AG10803 (cell line): ENCODE measurements around the gene TIGAR.

Experiments used
- DNase-seq: peaks from one replicate; pipeline ENCODE4 v3.0.0; 2010; ENCODE audit warnings: low read depth
- H3K4me3 ChIP-seq: 2 replicates; pipeline ENCODE4 v1.5.1; 2011; ENCODE audit warnings: mild to moderate bottlenecking, low read length, control low read depth
- TF ChIP-seq, protein P1 (sequence below): conservative IDR thresholded peaks from 2 replicates; pipeline ENCODE4 v1.5.1; 2011; ENCODE audit warnings: mild to moderate bottlenecking, low read length, control low read depth, inconsistent platforms

The TIGAR gene

DNA sequence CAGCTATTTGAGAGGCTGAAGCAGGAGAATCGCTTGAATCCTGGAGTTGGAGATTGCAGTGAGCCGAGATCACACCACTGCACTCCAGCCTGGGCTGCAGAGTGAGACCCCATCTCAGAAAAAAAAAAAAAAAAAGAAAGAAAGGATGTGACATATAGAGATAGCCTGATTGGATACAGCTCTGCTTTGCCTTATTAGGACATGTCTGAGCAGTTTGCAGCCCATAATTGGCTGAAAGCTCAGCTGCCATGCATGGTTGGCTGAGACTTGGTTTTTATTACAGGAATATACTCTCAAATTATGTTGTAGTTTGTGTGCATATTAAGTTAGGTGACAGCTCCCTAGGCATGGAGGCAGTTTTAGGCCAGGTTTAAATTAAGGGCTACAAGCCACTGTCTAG lies 6.3 kb downstream of the TIGAR start:
- H3K4me3 ChIP-seq, result no peak overlapping the region
- DNase-seq, result no peak
- TF ChIP-seq, protein P1, sequence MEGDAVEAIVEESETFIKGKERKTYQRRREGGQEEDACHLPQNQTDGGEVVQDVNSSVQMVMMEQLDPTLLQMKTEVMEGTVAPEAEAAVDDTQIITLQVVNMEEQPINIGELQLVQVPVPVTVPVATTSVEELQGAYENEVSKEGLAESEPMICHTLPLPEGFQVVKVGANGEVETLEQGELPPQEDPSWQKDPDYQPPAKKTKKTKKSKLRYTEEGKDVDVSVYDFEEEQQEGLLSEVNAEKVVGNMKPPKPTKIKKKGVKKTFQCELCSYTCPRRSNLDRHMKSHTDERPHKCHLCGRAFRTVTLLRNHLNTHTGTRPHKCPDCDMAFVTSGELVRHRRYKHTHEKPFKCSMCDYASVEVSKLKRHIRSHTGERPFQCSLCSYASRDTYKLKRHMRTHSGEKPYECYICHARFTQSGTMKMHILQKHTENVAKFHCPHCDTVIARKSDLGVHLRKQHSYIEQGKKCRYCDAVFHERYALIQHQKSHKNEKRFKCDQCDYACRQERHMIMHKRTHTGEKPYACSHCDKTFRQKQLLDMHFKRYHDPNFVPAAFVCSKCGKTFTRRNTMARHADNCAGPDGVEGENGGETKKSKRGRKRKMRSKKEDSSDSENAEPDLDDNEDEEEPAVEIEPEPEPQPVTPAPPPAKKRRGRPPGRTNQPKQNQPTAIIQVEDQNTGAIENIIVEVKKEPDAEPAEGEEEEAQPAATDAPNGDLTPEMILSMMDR, result no peak

DNA sequence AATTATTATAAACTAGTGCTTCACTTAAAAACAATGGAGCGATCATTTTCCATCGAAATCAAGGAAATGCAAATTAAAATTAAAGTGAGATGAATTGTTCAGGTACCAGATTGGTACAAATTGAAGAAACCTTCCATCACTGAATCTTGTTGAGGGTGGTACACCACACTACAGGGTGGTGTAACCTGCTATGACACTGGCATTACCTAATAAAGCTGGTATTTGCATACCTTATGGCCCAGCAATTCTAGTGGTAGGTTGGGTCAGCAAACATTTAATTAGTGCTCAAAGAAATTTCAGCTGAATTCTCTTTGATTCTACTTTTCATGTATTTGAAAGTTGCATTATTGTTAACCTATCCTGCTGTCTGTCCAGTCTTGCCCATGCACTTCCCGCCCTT lies 9.2 kb downstream of the TIGAR start:
- no peak overlapping the region for H3K4me3 ChIP-seq
- TF ChIP-seq, protein P1, result no peak
- DNase-seq, result no peak

DNA sequence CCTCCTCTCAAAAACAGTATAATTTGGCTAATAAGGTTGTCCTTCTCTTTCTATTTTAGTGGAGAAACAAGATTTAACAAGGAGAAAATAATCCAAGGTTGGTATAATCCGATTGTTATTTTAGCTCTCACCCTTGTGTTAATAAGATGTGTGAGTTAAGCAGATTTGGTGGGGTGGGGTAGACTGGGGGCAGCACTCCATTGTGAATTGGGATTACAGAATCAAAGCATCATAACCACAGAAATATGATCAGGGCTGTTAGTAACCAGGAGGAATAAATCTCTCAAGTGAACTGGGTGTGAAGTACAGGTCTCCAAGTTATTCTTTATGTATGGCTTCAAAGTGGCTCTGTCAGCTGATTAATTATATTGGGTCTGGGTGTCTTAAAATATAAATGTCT lies 10.2 kb downstream of the TIGAR start:
- H3K4me3 ChIP-seq, result no peak overlapping the region
- TF ChIP-seq, protein P1, result no peak
- no peak for DNase-seq

DNA sequence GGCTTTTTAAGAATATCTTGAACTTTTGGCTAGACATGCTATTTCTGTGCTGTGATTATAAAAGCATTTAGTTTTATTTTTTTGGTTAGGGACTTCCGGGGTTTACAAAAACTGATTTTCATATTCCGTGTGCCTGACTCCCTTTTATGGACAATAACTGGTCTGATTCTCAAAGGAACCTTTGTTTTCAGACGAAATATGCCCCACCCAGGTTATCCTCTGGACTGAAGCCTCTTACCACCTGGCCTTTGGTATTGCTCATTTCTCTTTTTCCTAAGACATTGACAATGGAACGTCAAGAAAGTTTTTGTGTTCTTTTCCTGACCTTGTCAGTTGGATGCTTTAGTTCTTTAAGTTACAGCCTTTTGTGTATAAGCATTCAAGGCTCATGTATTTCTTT lies 10.8 kb downstream of the TIGAR start:
- no peak for DNase-seq
- TF ChIP-seq, protein P1, result no peak
- no peak overlapping the region for H3K4me3 ChIP-seq

DNA sequence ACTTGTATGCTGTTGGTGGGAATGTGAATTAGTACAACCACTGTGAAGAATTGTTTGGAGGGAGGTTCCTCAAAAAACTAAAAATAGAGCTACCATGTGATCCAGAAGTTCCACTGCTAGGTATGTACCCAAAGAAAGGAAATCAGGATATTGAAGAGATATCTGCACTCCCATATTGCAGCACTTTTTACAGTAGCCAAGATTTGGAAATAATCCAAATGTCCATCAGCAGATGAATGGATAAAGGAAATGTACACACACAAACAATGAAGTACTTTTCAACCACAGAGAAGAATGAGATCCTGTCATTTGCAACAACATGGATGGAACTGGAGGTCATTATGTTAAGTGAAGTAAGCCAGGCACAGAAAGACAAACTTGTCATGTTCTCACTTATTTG lies 25.9 kb downstream of the TIGAR start:
- H3K4me3 ChIP-seq, result no peak overlapping the region
- TF ChIP-seq, protein P1, result no peak
- DNase-seq, result no peak

DNA sequence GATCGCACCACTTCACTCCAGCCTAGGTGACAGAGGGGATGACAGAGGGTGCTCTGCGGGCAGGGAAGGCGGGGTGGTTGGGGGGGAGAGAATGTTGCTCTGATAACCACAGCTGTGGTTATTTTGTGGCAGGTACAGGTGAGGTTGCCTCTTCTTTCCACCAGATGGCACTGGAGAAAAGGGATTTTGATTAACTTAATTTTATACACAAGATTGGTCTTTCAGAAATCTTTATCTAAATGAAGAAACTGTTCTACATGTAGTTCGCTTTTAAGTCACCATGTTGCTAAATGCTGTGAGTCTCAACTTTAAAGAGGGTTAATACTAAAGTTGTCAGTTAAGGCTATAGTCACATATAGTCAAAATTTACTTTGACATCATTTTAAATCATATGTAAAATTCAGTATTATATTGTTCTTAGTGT lies 32.8 kb downstream of the TIGAR start:
- H3K4me3 ChIP-seq, result no peak overlapping the region
- DNase-seq, result no peak
- TF ChIP-seq, protein P1, result peak; percentile 32; the same call in 1 of the 2 replicates

DNA sequence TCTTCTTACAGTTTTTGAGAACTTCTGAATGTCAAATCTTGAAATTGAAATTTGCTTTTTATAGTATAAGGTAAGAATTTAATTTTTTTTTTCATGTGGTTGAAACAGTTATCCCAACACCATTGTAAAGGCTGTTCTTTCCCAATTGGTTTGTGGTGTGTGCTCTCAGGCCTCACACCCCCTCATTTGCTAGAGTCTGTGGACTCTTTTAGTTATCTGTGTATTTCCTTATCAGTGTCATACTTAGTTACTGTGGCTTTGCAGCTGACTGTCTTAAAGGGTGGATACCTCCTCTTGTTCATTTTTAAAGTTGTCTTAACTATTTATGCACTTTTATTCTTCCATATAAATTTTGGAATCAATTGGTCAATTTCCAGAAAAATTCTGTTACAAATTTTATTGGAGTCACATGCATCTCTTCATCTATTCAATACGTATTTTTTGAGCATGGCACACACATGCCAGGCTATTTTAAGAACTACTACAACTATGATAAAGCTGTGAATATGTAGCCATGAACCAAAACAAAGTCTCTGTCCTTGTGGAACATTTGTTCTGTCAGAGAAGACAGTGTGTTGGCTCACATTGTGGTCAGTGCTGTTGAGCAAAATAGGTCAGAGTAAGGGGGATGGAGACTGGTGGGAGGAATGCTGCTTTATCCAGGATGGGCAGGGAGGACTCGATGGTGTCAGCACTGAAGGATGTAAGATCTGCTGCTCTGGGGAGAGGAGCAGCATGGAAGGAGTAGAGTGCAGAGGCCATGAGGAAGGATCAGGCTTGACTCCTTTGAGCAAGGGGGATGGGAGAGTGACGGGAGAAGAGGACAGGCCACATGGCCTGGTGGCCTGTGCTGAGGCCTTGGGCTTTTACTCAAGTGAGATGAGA lies 34.4 kb downstream of the TIGAR start:
- no peak for DNase-seq
- TF ChIP-seq, protein P1, result no peak

More for the DNA sequence above, 34.4 kb downstream of the TIGAR start:
- no peak overlapping the region for H3K4me3 ChIP-seq
